ENCODE data around the gene KCNMA1. TPM values are rescaled to one million over a fixed set of nuclear protein-coding genes. Genes with fewer than 3 reads are reported as not detected.

Gene KCNMA1
- polyA plus RNA-seq, 1 donor from 2014 or later, result 60.8 TPM

GRCh38 chr10:76971547-76972170 lies 665.9 kb downstream of the KCNMA1 start:
- H4K20me1 ChIP-seq (ENCODE audit: insufficient read depth), result no peaks in the 10 kb centered on the region
- no peaks in the 10 kb centered on the region for H3K9me3 ChIP-seq (ENCODE audit: low read length)
- no peak overlapping the region for H3K4me3 ChIP-seq (ENCODE audit: low read length)
- no peak overlapping the region for H2AFZ ChIP-seq (ENCODE audit: low read depth, low read length)
- no peaks in the 10 kb centered on the region for H3K79me2 ChIP-seq (replicated peaks; ENCODE audit: insufficient read depth, low read length)
- no peaks in the 10 kb centered on the region for H3K27me3 ChIP-seq (ENCODE audit: insufficient read depth, low read depth, low read length)
- H3K4me2 ChIP-seq (ENCODE audit: low read length), result no peak overlapping the region
- peaks cover 11% of the 10 kb centered on the region for H3F3A ChIP-seq (ENCODE audit: insufficient read depth, low read length, poor library complexity, severe bottlenecking)
- no peak for TF ChIP-seq TAF1 (IDR thresholded peaks at IDR 0.05; ENCODE audit: low read depth)
- no peak for TF ChIP-seq RAD21 (conservative IDR thresholded peaks at IDR 0.05)
- TF ChIP-seq REST (IDR thresholded peaks at IDR 0.05; ENCODE audit: borderline replicate concordance), result no peak
- no peak for TF ChIP-seq MXI1 (conservative IDR thresholded peaks at IDR 0.05; ENCODE audit: poor library complexity, severe bottlenecking)
- no peak for TF ChIP-seq EP300 (conservative IDR thresholded peaks at IDR 0.05; ENCODE audit: poor library complexity, severe bottlenecking)
- TF ChIP-seq CTCF (IDR thresholded peaks at IDR 0.05; ENCODE audit: poor library complexity, severe bottlenecking), result no peak
- TF ChIP-seq SMC3 (conservative IDR thresholded peaks at IDR 0.05; ENCODE audit: poor library complexity), result no peak
- TF ChIP-seq EZH2 (IDR thresholded peaks at IDR 0.05; ENCODE audit: borderline replicate concordance, insufficient read depth, low read length, poor library complexity, severe bottlenecking), result no peak
- no peaks in the 10 kb centered on the region for H3K36me3 ChIP-seq (ENCODE audit: insufficient read depth, low read length)
- no peak overlapping the region for H3K9ac ChIP-seq (ENCODE audit: low read length)
- no peaks in the 10 kb centered on the region for H3K9me2 ChIP-seq (ENCODE audit: insufficient read depth, low read length)
- H3K27ac ChIP-seq (ENCODE audit: low read length), result peak overlapping the region; percentile 13

- peak; percentile 23 for TF ChIP-seq CTCF (IDR thresholded peaks at IDR 0.05; ENCODE audit: poor library complexity, severe bottlenecking)
- no peak for TF ChIP-seq REST (IDR thresholded peaks at IDR 0.05; ENCODE audit: borderline replicate concordance)
- peak; percentile 24 for TF ChIP-seq RAD21 (conservative IDR thresholded peaks at IDR 0.05)
- TF ChIP-seq EP300 (conservative IDR thresholded peaks at IDR 0.05; ENCODE audit: poor library complexity, severe bottlenecking), result no peak
- Histone ChIP-seq H3K9ac (ENCODE audit: low read length) (peak overlapping the region; percentile 24), H2AFZ (ENCODE audit: low read depth, low read length) (no peak overlapping the region), H3K9me3 (ENCODE audit: low read length) (no peaks in the 10 kb centered on the region), H4K20me1 (ENCODE audit: insufficient read depth) (no peaks in the 10 kb centered on the region), H3K9me2 (ENCODE audit: insufficient read depth, low read length) (no peaks in the 10 kb centered on the region), H3K27me3 (ENCODE audit: insufficient read depth, low read depth, low read length) (no peaks in the 10 kb centered on the region), H3K27ac (ENCODE audit: low read length) (peak overlapping the region; percentile 87), H3F3A (ENCODE audit: insufficient read depth, low read length, poor library complexity, severe bottlenecking) (peaks cover 11% of the 10 kb centered on the region), H3K36me3 (ENCODE audit: insufficient read depth, low read length) (no peaks in the 10 kb centered on the region), H3K4me3 (ENCODE audit: low read length) (no peak overlapping the region), H3K4me2 (ENCODE audit: low read length) (no peak overlapping the region), H3K79me2 (replicated peaks; ENCODE audit: insufficient read depth, low read length) (no peaks in the 10 kb centered on the region)
Measured at GRCh38 chr10:76970711-76971519, 666.7 kb downstream of the KCNMA1 start.

Measured in neural cell (in vitro differentiated cells).